Transverse colon (tissue), 4 donors: ENCODE data around the gene DCP2.

Experiments
- POLR2A ChIP-seq: fragments of 450-650 bp; IDR thresholded peaks from one replicate; pipeline ENCODE4 v1.6.1; 2016; ENCODE audit warnings: antibody characterized with exemption, mild to moderate bottlenecking, moderate library complexity
- POLR2AphosphoS5 ChIP-seq, 3 donors: sonication (generic); formaldehyde crosslinking; IDR thresholded peaks; one replicate each; pipeline ENCODE4 v1.6.1; 2016; ENCODE audit warnings: antibody characterized with exemption in 3 of 3
- TF ChIP-seq, protein P1 (sequence below), 5 experiments: fragments of 200-600 bp in 3 of 5; fragments of 450-650 bp in 2 of 5; sonication (generic) in 3 of 5; IDR thresholded peaks; 1 replicate in 2 of 5; 2 replicates in 3 of 5; pipeline ENCODE4 v1.5.1; 2016 to 2017; ENCODE audit warnings: antibody characterized with exemption in 5 of 5, inconsistent platforms in 3 of 5, mild to moderate bottlenecking in 2 of 5, moderate library complexity in 1 of 5

DNA sequence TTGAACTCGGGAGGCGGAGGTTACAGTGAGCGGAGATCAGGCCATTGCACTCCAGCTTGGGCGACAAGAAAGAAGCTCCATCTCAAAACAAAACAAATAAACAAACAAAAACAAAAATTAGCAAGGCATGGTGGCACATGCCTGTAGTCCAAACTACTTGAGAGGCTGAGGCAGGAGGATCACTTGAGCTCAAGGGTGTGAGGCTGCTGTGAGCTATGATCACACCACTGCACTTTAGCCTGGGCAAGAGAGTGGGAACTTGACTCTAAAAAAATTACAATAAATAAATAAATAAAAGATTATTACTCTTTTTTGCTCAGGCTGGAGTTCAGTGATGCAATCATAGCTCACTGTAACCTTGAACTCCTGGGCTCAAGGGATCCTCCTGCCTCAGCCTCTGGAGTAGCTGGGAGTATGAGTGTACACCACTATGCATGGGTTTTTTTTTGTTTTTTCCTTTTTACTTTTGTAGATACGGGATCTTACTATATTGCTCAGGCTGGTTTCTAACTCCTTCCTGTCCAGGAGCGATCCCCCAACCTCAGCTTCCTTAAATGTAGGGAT lies 9.0 kb upstream of the DCP2 start:
- TF ChIP-seq, protein P1, sequence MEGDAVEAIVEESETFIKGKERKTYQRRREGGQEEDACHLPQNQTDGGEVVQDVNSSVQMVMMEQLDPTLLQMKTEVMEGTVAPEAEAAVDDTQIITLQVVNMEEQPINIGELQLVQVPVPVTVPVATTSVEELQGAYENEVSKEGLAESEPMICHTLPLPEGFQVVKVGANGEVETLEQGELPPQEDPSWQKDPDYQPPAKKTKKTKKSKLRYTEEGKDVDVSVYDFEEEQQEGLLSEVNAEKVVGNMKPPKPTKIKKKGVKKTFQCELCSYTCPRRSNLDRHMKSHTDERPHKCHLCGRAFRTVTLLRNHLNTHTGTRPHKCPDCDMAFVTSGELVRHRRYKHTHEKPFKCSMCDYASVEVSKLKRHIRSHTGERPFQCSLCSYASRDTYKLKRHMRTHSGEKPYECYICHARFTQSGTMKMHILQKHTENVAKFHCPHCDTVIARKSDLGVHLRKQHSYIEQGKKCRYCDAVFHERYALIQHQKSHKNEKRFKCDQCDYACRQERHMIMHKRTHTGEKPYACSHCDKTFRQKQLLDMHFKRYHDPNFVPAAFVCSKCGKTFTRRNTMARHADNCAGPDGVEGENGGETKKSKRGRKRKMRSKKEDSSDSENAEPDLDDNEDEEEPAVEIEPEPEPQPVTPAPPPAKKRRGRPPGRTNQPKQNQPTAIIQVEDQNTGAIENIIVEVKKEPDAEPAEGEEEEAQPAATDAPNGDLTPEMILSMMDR (IDR thresholded peaks at IDR 0.05), result no peak
- TF ChIP-seq POLR2A, result no peak
- no peak for TF ChIP-seq POLR2AphosphoS5 (IDR thresholded peaks at IDR 0.05)
